Ectodermal cell (in vitro differentiated cells): ENCODE measurements around the gene CDK5RAP3.

Experiments used
- H3K27ac ChIP-seq: 2 replicates; pipeline ENCODE4 v1.7.0; 2013; ENCODE audit warnings: mild to moderate bottlenecking, low read depth, low read length; ENCODE audit not compliant: insufficient read depth, poor library complexity, severe bottlenecking
- H3K27me3 ChIP-seq: 2 replicates; pipeline ENCODE4 v1.7.0; 2013; ENCODE audit warnings: mild to moderate bottlenecking, low read length; ENCODE audit not compliant: insufficient read depth, control insufficient read depth, poor library complexity, severe bottlenecking
- H3K36me3 ChIP-seq: one replicate; pipeline ENCODE4 v1.7.0; 2013; ENCODE audit warnings: low read length; ENCODE audit not compliant: control insufficient read depth, insufficient read depth
- H3K4me1 ChIP-seq: one replicate; pipeline ENCODE4 v1.7.0; 2013; ENCODE audit warnings: low read length; ENCODE audit not compliant: control insufficient read depth, insufficient read depth
- H3K4me3 ChIP-seq: 2 replicates; pipeline ENCODE4 v1.7.0; 2013; ENCODE audit warnings: low read depth, low read length, control low read depth; ENCODE audit not compliant: insufficient read depth
- H3K9me3 ChIP-seq: 2 replicates; pipeline ENCODE4 v1.7.0; 2013; ENCODE audit warnings: mild to moderate bottlenecking, low read length, moderate library complexity; ENCODE audit not compliant: control insufficient read depth
- WGBS, 2 experiments: methylation state at CpG; one replicate each; pipeline ENCODE4 v1.1.7; 2013; ENCODE audit warnings: missing lambda C conversion rate in 2 of 2; 5-methylcytosine and 5-hydroxymethylcytosine counted together

CDK5RAP3 gene

DNA sequence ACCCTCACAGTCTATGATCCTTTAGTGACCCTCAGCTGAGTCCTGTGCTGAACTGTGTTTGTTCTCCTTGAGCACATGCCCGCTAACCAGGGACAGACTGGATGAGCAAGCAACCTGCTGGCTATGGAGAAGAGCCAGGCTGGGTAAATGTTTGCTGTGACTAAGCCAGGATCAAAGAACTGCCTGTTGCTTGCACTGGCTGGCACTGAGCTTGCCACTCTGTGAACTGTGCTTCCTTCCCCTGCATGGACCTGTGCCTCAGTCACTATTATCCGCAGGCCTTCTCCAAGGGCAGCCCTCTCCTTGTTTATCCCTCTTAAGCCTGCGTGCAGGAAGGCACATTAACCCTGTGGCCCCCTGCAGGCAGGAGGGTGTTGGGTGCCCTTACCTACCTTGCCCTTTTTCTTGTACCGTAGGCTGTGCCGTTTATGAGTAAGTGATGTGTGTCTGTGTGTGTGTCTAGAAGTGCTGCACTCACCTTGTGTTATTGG, 22.2 kb upstream of the CDK5RAP3 start:
- Histone ChIP-seq H3K4me1 (peaks cover 5% of the 10 kb centered on the region), H3K9me3 (no peaks in the 10 kb centered on the region), H3K4me3 (no peak overlapping the region), H3K27me3 (no peaks in the 10 kb centered on the region), H3K27ac (no peak overlapping the region), H3K36me3 (no peaks in the 10 kb centered on the region)
- 87 to 88% methylated on average over 5 of the region's 5 CpGs for WGBS, 2 experiments

DNA sequence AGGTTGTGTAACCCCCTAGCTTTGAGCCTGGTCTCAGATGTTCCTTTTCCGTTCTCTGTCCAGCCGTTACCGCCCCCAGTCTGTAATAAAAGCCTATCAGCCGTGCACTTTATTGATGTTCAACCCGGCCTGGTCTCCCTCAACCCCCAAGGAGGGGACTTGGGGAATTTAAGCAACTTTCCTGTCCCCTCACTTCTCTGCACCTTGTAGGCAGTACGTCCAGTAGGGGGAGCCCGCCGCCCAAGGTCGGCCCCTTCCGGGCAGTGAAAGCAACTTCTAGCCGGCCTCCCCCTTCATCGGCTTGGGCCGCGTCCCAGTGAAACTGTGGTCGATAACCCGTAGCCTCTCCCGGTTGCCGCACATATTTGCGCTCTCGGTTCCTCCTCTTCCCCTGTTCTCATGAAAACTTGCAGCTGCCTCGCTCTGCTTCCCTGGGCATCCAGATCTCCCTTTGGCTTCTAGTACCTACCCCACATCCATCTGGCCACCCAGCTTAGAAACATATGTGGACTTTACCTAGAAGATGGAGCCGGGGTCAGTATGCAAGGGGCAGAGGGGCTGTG, 21.6 kb upstream of the CDK5RAP3 start:
- no peak overlapping the region for H3K27ac ChIP-seq
- peaks cover 5% of the 10 kb centered on the region for H3K4me1 ChIP-seq
- no peaks in the 10 kb centered on the region for H3K9me3 ChIP-seq
- 9 to 10% methylated on average over 22 of the region's 22 CpGs for WGBS, 2 experiments
- H3K4me3 ChIP-seq = no peak overlapping the region
- H3K27me3 ChIP-seq = no peaks in the 10 kb centered on the region
- no peaks in the 10 kb centered on the region for H3K36me3 ChIP-seq

DNA sequence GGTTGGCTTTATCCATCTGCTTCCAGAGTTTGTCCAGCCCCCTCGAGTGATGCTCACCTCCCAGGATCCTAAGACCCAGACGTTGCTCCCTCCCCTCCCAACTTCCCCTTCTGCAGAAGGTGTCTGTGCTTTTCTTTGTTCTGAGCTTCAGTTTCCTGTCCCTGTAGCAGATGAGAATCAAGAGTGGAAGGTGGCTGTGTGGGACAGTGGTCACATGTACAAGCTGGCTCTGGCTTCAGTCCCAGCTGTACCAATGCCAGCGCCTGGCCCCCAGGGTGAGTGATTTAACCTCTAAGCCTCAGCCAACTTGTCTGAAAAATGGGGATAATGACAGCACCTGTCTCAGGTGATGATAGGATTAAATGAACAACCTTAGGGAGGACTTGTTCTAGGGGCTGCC, 21.0 kb upstream of the CDK5RAP3 start:
- no peaks in the 10 kb centered on the region for H3K27me3 ChIP-seq
- no peak overlapping the region for H3K4me3 ChIP-seq
- H3K4me1 ChIP-seq = peaks cover 5% of the 10 kb centered on the region
- no peak overlapping the region for H3K27ac ChIP-seq
- no peaks in the 10 kb centered on the region for H3K9me3 ChIP-seq
- H3K36me3 ChIP-seq = no peaks in the 10 kb centered on the region
- 81 to 83% methylated on average over 3 of the region's 3 CpGs for WGBS, 2 experiments

DNA sequence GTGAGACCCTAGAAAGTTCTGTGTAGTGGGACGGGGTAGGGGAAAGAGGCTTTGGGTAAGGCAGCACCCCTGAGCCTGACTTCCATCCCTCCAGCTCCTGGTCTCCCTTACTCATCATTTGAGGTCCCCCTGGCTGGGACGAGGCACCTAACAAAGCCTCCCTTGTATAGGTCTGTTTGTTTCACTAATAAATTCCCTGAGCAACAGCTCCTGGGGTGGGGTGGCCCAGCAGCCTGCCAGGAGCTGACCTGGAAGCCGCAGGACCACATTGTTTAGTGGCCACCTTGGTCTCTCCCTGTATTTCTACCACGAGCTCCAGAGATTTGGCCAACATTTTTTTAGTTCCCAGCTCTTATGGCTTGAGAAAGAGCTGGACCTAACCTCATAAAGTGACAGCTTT, 20.5 kb upstream of the CDK5RAP3 start:
- no peak overlapping the region for H3K4me3 ChIP-seq

DNA sequence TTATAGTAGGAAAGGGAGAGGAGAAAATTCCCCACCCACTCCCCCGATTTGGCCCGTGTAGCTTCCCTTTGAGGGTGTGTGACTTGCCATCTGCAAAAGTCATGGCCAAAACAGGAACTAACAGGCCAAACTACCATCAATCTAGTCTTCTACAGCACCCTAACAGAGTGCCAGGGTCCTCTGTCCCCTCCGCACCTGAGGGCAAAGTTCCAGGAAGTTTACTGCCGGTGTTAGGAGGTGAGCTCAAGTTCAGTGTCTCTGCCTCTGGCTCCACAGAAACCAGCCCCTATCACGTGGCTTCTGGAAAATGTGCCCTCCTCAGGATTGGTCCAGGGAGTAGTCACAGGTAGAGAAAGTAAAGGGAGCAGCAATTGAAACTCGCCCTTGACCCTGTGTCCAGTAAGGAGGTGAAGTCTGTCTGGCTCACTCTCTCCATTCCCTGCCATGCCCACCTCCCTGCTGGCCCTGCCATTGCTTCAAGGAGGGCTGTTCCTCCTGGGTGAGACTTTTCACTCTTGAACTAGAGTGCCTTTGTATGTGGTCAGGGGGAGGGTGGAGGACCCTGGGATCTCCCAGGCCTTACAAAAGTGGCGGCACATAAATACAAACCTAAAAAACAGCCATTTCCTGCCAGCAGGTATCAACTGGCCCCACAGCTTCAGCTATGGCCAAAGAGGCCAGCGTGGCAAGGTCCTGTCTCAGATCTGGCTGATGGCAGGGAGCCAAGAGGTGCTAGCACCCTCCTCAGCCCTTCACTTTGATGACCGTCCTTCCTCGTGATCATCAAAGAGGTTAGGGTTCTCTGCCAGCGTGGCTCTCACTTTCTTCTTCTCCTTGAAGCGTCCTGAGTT, 18.5 kb upstream of the CDK5RAP3 start:
- peaks cover 9% of the 10 kb centered on the region for H3K4me1 ChIP-seq
- H3K9me3 ChIP-seq = no peaks in the 10 kb centered on the region
- no peak overlapping the region for H3K4me3 ChIP-seq
- 90 to 91% methylated on average over 12 of the region's 12 CpGs for WGBS, 2 experiments
- H3K27ac ChIP-seq = no peak overlapping the region
- no peaks in the 10 kb centered on the region for H3K27me3 ChIP-seq
- no peaks in the 10 kb centered on the region for H3K36me3 ChIP-seq

More for the DNA sequence above, 20.5 kb upstream of the CDK5RAP3 start:
- Histone ChIP-seq H3K27me3 (no peaks in the 10 kb centered on the region), H3K9me3 (no peaks in the 10 kb centered on the region), H3K4me1 (peaks cover 5% of the 10 kb centered on the region), H3K27ac (no peak overlapping the region), H3K36me3 (no peaks in the 10 kb centered on the region)
- WGBS, 2 experiments = 86 to 93% methylated on average over 4 of the region's 4 CpGs

DNA sequence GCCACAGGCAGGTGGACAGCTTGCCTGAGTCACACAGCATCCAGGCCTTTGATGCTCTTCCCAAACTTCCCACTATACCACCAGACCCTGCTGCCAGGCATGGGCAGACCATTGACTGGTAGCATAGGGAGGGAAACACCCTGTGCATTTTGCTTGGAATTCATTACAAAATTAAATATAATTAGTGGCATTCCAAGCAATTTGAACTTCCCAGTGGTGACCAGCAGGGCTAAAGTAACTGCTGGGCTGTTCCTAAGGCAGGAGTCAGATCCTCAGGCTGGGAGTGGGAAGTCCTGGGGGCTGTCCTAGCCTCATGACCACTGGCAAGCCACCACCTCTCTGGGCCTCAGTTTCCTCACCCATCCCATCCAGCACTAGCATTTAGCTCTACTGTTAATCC, 17.0 kb upstream of the CDK5RAP3 start:
- no peaks in the 10 kb centered on the region for H3K36me3 ChIP-seq
- H3K27me3 ChIP-seq = no peaks in the 10 kb centered on the region
- H3K27ac ChIP-seq = no peak overlapping the region
- H3K4me1 ChIP-seq = peaks cover 12% of the 10 kb centered on the region
- H3K9me3 ChIP-seq = no peaks in the 10 kb centered on the region
- H3K4me3 ChIP-seq = no peak overlapping the region

DNA sequence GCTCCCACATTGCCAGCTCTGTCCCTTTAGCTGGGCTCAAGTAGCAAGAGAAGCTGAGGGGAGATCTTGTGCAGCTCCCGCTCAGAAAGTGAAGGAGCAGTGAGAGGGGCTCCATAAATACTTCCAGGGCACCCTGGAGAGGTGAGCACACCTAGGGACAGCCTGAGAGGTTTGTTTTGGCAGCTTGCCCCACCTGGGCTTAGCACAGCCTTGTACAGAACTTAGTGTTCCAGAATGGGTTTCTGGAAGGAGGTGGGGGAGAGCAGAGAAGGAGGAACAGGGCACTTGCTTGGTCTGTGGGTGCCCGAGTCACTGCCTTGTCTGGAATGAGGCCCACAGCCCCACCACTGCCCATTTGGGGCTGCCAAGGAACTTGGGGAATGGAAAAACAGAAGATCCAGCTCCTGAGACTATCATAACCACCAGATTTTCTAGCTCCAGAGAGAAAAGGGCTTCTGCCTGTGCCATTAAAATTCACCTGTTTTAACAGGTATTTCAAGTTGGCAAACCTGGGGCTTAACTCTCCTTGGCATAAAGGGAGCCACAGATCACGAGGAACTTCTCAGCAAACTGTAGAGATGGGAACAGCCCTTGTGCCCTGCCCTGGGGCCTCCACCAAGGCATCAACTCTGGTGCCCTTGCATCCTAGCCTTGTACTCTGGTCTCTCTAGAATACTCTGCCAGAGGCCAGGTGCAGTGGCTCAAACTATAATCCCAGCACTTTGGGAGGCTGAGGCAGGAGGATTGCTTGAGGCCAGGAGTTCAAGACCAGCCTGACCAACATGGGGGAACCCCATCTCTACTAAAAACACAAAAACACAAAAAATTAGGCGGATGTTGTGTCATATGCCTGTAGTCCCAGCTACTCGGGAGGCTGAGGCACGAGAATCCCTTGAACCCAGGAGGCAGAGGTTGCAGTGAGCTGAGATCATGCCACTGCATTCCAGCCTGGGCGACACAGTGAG, 15.1 kb upstream of the CDK5RAP3 start:
- H3K36me3 ChIP-seq = no peaks in the 10 kb centered on the region
- no peaks in the 10 kb centered on the region for H3K27me3 ChIP-seq
- no peaks in the 10 kb centered on the region for H3K9me3 ChIP-seq
- H3K27ac ChIP-seq = no peak overlapping the region
- H3K4me1 ChIP-seq = peaks cover 7% of the 10 kb centered on the region
- H3K4me3 ChIP-seq = no peak overlapping the region
- 92 to 94% methylated on average over 7 of the region's 7 CpGs for WGBS, 2 experiments

DNA sequence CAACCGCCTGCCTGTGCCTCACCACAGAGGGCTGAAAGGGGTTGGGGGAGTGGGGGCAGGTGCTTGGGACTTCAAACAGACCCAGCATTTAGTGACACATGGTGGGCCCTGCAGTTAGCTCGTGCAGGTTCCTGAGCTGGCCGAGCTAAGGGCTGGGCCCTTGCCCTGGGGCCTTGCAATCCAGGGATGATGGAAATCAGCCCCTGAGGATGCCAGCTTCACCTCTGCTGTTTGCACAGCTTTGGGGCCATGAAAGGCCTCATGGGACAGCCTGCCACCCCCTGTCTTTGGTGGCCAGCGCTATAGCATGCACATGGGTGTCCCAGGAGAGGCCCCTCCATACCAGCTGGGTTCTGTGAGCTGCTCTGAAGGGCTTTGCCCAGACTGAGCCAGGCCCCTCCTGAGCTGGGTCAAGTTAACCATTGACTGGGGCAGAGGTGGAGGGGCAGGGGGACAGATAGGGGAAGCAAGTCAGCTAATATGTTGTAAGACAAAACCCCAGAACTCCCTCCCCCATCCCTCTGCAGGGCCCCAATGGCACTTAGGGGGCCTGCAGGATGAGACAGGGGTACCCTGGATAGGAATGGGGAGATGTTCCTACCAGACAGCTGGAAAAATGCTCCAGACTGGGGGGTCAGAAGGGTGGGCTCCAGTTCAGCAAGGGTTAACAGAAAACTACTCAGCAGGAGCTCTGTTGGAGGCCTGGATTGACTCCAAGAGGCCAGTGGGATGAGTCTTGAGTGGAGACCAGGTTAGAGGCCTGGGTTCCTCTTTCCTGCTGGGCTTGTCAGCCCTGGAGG, 13.9 kb upstream of the CDK5RAP3 start:
- WGBS, 2 experiments = 72 to 75% methylated on average over 4 of the region's 4 CpGs

DNA sequence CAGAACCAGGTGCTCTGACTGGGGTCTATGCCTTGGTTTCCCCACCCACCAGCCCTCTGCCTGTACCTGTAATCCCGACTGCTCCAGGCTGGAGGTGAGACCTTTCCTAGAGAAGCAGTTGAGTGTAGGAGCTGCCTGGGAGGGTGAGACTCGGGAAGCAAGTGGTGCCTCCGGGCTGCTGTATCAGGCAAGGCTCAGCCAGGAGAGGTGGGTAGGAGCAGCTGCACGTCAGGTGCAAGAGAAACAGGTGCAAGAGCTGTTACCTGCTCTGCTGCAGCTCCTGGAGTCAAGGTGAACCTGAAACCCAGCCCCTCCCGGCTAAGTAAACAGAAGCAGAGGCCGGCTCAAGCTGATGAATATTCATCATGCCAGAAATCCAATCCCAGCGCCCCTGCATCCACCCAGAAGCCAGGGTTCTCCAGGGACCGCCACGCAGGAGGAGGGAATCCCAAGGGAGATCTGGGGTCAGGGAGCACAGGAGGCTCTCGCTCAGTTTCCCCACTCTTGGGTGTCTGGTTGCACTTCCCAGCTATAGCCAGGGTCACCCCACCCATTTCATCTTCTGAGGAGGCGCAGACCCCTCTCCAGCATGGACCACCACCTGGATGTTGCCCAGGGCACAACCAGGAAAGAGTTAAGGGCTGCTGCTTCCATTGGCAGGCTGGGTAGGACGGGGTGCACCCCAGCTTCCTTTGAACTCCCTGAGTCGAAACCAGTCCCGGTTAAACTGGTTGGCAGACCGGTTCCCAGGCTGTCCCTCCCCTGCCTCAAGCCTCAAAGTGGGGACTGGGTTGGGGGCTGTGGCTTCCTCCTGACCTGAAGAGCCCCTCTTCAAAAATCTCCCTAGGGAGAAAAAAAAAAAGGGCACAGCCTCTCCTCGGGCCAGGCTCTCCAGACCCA, 13.1 kb upstream of the CDK5RAP3 start, which contains the start of gene PRR15L:
TSS of gene PRR15L (minus strand) at position 293 of the 900 bp plus-strand sequence. CDS start 4,649 bp downstream, outside the sequence.
- Histone ChIP-seq H3K27me3 (no peaks in the 10 kb centered on the region), H3K4me3 (no peak within 1 kb of the TSS), H3K27ac (no peak within 1 kb of the TSS), H3K36me3 (no peaks in the 10 kb centered on the region), H3K4me1 (peaks cover 7% of the 10 kb centered on the region), H3K9me3 (no peaks in the 10 kb centered on the region)
- WGBS, 2 experiments = 55 to 57% methylated on average over 16 of the region's 16 CpGs

More for the DNA sequence above, 13.9 kb upstream of the CDK5RAP3 start:
- no peaks in the 10 kb centered on the region for H3K36me3 ChIP-seq
- H3K27ac ChIP-seq = no peak overlapping the region
- H3K4me3 ChIP-seq = no peak overlapping the region
- H3K27me3 ChIP-seq = no peaks in the 10 kb centered on the region
- peaks cover 7% of the 10 kb centered on the region for H3K4me1 ChIP-seq
- H3K9me3 ChIP-seq = no peaks in the 10 kb centered on the region
